IPS-18c (cell line): ENCODE measurements around the gene ZDHHC9.

Experiments used
- H3K4me3 ChIP-seq: 2 replicates; pipeline ENCODE4 v1.7.0; 2013; ENCODE audit warnings: low read depth, mild to moderate bottlenecking, low read length, moderate library complexity; ENCODE audit not compliant: insufficient read depth
- H3K9me3 ChIP-seq: one replicate; pipeline ENCODE4 v1.6.1; 2013; ENCODE audit warnings: mild to moderate bottlenecking, low read length, moderate library complexity; ENCODE audit not compliant: control insufficient read depth, insufficient read depth

Gene ZDHHC9

GRCh38 chrX:129792586-129793291, 50.9 kb downstream of the ZDHHC9 start:
- Histone ChIP-seq H3K9me3 (peaks cover 12% of the 10 kb centered on the region), H3K4me3 (no peak overlapping the region; the same call in 1 of the 2 replicates)

GRCh38 chrX:129791961-129792570, 51.6 kb downstream of the ZDHHC9 start:
- H3K9me3 ChIP-seq = peaks cover 9% of the 10 kb centered on the region
- no peak overlapping the region for H3K4me3 ChIP-seq

- Histone ChIP-seq H3K4me3 (no peak overlapping the region), H3K9me3 (peaks cover 9% of the 10 kb centered on the region)
These were observed 52.4 kb downstream of the ZDHHC9 start for GRCh38 chrX:129791336-129791735.

GRCh38 chrX:129790808-129791207, 52.9 kb downstream of the ZDHHC9 start:
- Histone ChIP-seq H3K9me3 (peaks cover 9% of the 10 kb centered on the region), H3K4me3 (no peak overlapping the region)

GRCh38 chrX:129790146-129790545, 53.5 kb downstream of the ZDHHC9 start:
- peaks cover 9% of the 10 kb centered on the region for H3K9me3 ChIP-seq
- H3K4me3 ChIP-seq = no peak overlapping the region

GRCh38 chrX:129788527-129788926, 55.2 kb downstream of the ZDHHC9 start:
- Histone ChIP-seq H3K9me3 (peaks cover 11% of the 10 kb centered on the region), H3K4me3 (no peak overlapping the region)

- Histone ChIP-seq H3K9me3 (peaks cover 12% of the 10 kb centered on the region), H3K4me3 (no peak overlapping the region)
These were observed 56.2 kb downstream of the ZDHHC9 start for GRCh38 chrX:129787336-129788055.

GRCh38 chrX:129786210-129786651, 57.5 kb downstream of the ZDHHC9 start:
- no peak overlapping the region for H3K4me3 ChIP-seq
- H3K9me3 ChIP-seq = peaks cover 10% of the 10 kb centered on the region

- H3K4me3 ChIP-seq = no peak overlapping the region
These were observed 58.3 kb downstream of the ZDHHC9 start for GRCh38 chrX:129785160-129785947.

GRCh38 chrX:129784371-129784770, 59.3 kb downstream of the ZDHHC9 start:
- Histone ChIP-seq H3K4me3 (no peak overlapping the region), H3K9me3 (peaks cover 10% of the 10 kb centered on the region)

More at GRCh38 chrX:129785160-129785947, 58.3 kb downstream of the ZDHHC9 start:
- H3K9me3 ChIP-seq = peaks cover 10% of the 10 kb centered on the region

- Histone ChIP-seq H3K4me3 (no peak overlapping the region), H3K9me3 (peaks cover 7% of the 10 kb centered on the region)
These were observed 60.4 kb downstream of the ZDHHC9 start for GRCh38 chrX:129783291-129783713.

GRCh38 chrX:129782706-129783105, 61.0 kb downstream of the ZDHHC9 start:
- no peak overlapping the region for H3K4me3 ChIP-seq
- peaks cover 7% of the 10 kb centered on the region for H3K9me3 ChIP-seq

GRCh38 chrX:129781680-129782495, 61.8 kb downstream of the ZDHHC9 start:
- Histone ChIP-seq H3K4me3 (no peak overlapping the region), H3K9me3 (peaks cover 7% of the 10 kb centered on the region)

- H3K4me3 ChIP-seq = no peak overlapping the region; the same call in 1 of the 2 replicates
- H3K9me3 ChIP-seq = peaks cover 7% of the 10 kb centered on the region
These were observed 62.5 kb downstream of the ZDHHC9 start for GRCh38 chrX:129781134-129781672.

- Histone ChIP-seq H3K4me3 (no peak overlapping the region), H3K9me3 (peaks cover 7% of the 10 kb centered on the region)
These were observed 63.1 kb downstream of the ZDHHC9 start for GRCh38 chrX:129780441-129781105.

- Histone ChIP-seq H3K9me3 (peaks cover 10% of the 10 kb centered on the region), H3K4me3 (no peak within 1 kb of the TSS)
These were observed 63.9 kb downstream of the ZDHHC9 start, which contains the start of gene SASH3 for GRCh38 chrX:129779747-129780146. Gene SASH3, plus strand, starts transcription at chrX:129779949. Its CDS starts 149 bp downstream, at chrX:129780098.
